Endothelial cell of umbilical vein (primary cell): ENCODE data around the gene SCAF8. TPM values are rescaled to one million over a fixed set of nuclear protein-coding genes. Genes with fewer than 3 reads are reported as not detected.

Experiments
- BruUV-seq: library from RNA; stranded (reverse); fragments of 400-500 nt; replicated peaks from 2 replicates; lab custom pipeline; 2021; lab: Mats Ljungman, UMichigan
- CTCF ChIA-PET: fragments of 300-600, 350-600 bp; sonication (Branson Sonifier 250); formaldehyde crosslinking; loops from one replicate; lab custom pipeline; 2021; ENCODE audit warnings: antibody characterized with exemption, inconsistent platforms; lab: Charles Lee
- POLR2A ChIA-PET: fragments of 300-600, 350-600 bp; sonication (Branson Sonifier 250); formaldehyde crosslinking; loops from one replicate; lab custom pipeline; 2021; ENCODE audit warnings: antibody characterized with exemption, inconsistent platforms; lab: Charles Lee
- DNase-seq: peaks from one replicate; pipeline ENCODE4 v3.0.0-alpha.2; 2011; ENCODE audit warnings: low read depth, low spot score
- FAIRE-seq: peaks from 2 replicates; lab custom pipeline; 2011; peaks lifted over from hg19 to GRCh38; lab: Jason Lieb, UNC
- H2AFZ ChIP-seq: 2 replicates; pipeline ENCODE4 v1.6.0; 2012; ENCODE audit warnings: low read depth, low read length, control low read depth, inconsistent platforms
- H3K27ac ChIP-seq: 2 replicates; pipeline ENCODE4 v1.5.1; 2011; ENCODE audit warnings: low read depth, mild to moderate bottlenecking, control low read depth, low read length, moderate library complexity; ENCODE audit not compliant: insufficient read depth
- H3K27me3 ChIP-seq, 2 experiments: 2 replicates each; pipeline versions ENCODE4 v1.6.0 to v1.6.1; 2011; ENCODE audit warnings: low read length in 2 of 2, mixed read lengths in 1 of 2; ENCODE audit not compliant: control insufficient read depth in 2 of 2, insufficient read depth in 2 of 2
- H3K36me3 ChIP-seq, 2 experiments: 2 replicates in 1 of 2; 3 replicates in 1 of 2; pipeline ENCODE4 v1.5.1; 2011; ENCODE audit warnings: low read length in 2 of 2, mild to moderate bottlenecking in 1 of 2, moderate library complexity in 1 of 2; ENCODE audit not compliant: control insufficient read depth in 2 of 2, insufficient read depth in 2 of 2; ENCODE audit errors: extremely low read depth in 1 of 2
- H3K4me1 ChIP-seq: 3 replicates; pipeline ENCODE4 v1.5.1; 2011; ENCODE audit warnings: mild to moderate bottlenecking, low read length; ENCODE audit not compliant: control insufficient read depth, insufficient read depth; ENCODE audit errors: extremely low read depth
- H3K4me2 ChIP-seq: 2 replicates; pipeline ENCODE4 v1.6.1; 2011; ENCODE audit warnings: low read length, control low read depth, mixed read lengths; ENCODE audit not compliant: insufficient read depth
- H3K4me3 ChIP-seq, 3 experiments: fragments of 200-600 bp in 1 of 3; sonication (generic), shearing (Covaris generic) in 1 of 3; replicated peaks in 1 of 3; 2 replicates each; pipeline ENCODE4 v1.5.1; 2011 to 2016; ENCODE audit warnings: control low read depth in 3 of 3, low read length in 3 of 3, mild to moderate bottlenecking in 2 of 3, inconsistent platforms in 1 of 3, low read depth in 1 of 3, moderate library complexity in 1 of 3; ENCODE audit not compliant: insufficient read depth in 1 of 3
- H3K79me2 ChIP-seq: 2 replicates; pipeline ENCODE4 v1.6.0; 2012; ENCODE audit warnings: low read length, inconsistent platforms; ENCODE audit not compliant: control insufficient read depth, insufficient read depth
- H3K9ac ChIP-seq: replicated peaks from 2 replicates; pipeline ENCODE3; 2011; ENCODE audit warnings: low read length, control low read depth; ENCODE audit not compliant: insufficient read depth; ENCODE audit errors: extremely low read depth
- H3K9me1 ChIP-seq: replicated peaks from 3 replicates; pipeline ENCODE4 v1.6.0; 2011; ENCODE audit warnings: mild to moderate bottlenecking, low read length; ENCODE audit not compliant: control insufficient read depth, insufficient read depth; ENCODE audit errors: extremely low read depth
- H3K9me3 ChIP-seq: replicated peaks from 2 replicates; pipeline ENCODE4 v1.5.1; 2012; ENCODE audit warnings: low read length, inconsistent platforms; ENCODE audit not compliant: control insufficient read depth, insufficient read depth
- H4K20me1 ChIP-seq: replicated peaks from 2 replicates; pipeline ENCODE3; 2011; ENCODE audit warnings: mild to moderate bottlenecking, low read length; ENCODE audit not compliant: control insufficient read depth, insufficient read depth; ENCODE audit errors: extremely low read depth
- CTCF ChIP-seq, 2 donors: IDR thresholded peaks; 1 replicate in 1 of 2; 2 replicates in 1 of 2; pipeline ENCODE4 v1.5.1; 2011; ENCODE audit warnings: low read length in 2 of 2, mild to moderate bottlenecking in 2 of 2, moderate library complexity in 2 of 2, control low read depth in 1 of 2, inconsistent platforms in 1 of 2, low read depth in 1 of 2; ENCODE audit not compliant: insufficient read depth in 1 of 2; ENCODE audit errors: extremely low read depth in 1 of 2
- EZH2 ChIP-seq: IDR thresholded peaks from 2 replicates; pipeline ENCODE4 v1.6.1; 2012; ENCODE audit warnings: borderline replicate concordance, low read depth, mild to moderate bottlenecking, moderate library complexity, low read length, inconsistent platforms; ENCODE audit not compliant: severe bottlenecking
- FOS ChIP-seq: IDR thresholded peaks from 2 replicates; pipeline ENCODE4 v1.6.1; 2011; ENCODE audit warnings: mild to moderate bottlenecking, low read length, moderate library complexity, borderline replicate concordance; ENCODE audit not compliant: insufficient read depth
- GATA2 ChIP-seq: IDR thresholded peaks from 2 replicates; pipeline ENCODE4 v1.7.0; 2011; ENCODE audit warnings: low read depth, mild to moderate bottlenecking, moderate library complexity, mixed read lengths, low read length; ENCODE audit not compliant: insufficient read length, insufficient read depth
- JUN ChIP-seq: IDR thresholded peaks from 2 replicates; pipeline ENCODE4 v1.6.1; 2011; ENCODE audit warnings: borderline replicate concordance, low read depth; ENCODE audit not compliant: insufficient read length, insufficient read depth
- MAX ChIP-seq: IDR thresholded peaks from 2 replicates; pipeline ENCODE4 v1.6.1; 2011; ENCODE audit not compliant: insufficient read depth, insufficient read length
- MYC ChIP-seq: IDR thresholded peaks from one replicate; pipeline ENCODE4 v1.6.1; 2011; ENCODE audit warnings: mild to moderate bottlenecking, low read depth, low read length
- POLR2A ChIP-seq: IDR thresholded peaks from 2 replicates; pipeline ENCODE4 v1.6.1; 2012; ENCODE audit warnings: low read depth, mild to moderate bottlenecking, control low read depth, low read length
- POLR2AphosphoS5 ChIP-seq: IDR thresholded peaks from 2 replicates; pipeline ENCODE4 v1.6.1; 2012; ENCODE audit warnings: low read depth, mild to moderate bottlenecking, control low read depth, low read length, moderate library complexity; ENCODE audit not compliant: insufficient read depth
- dilution Hi-C: fragments of 300-500 bp; cut with MboI; formaldehyde crosslinking; loops from one replicate; pipeline ENCODE4 v1.15.0; 2019; ENCODE audit warnings: low sequenced_read_pairs; ENCODE audit not compliant: extremely low pct_ligation_motif_present
- intact Hi-C: fragments of 100-400 bp; cut with micrococcal nuclease; formaldehyde crosslinking; loops from one replicate; pipeline ENCODE4 v1.10.0; 2022
- polyA plus RNA-seq, 4 experiments: library from polyadenylated mRNA; depleted of rRNA in 3 of 4; stranded (reverse) in 3 of 4; unstranded in 1 of 4; fragments of >200 nt; gene quantifications; 2 replicates each; pipeline versions ENCODE4 v1.2.1 to v1.2.3, GENCODE V29; 2011 to 2012; ENCODE audit warnings: missing spikeins in 1 of 4
- total RNA-seq: library from RNA; stranded (reverse); gene quantifications from 2 replicates; pipeline ENCODE4 v1.2.3, GENCODE V29; 2021

Gene SCAF8
- total and polyA plus RNA-seq, 2 donors (not counting 3 experiments of a cell fraction or from before 2014, with no cell fraction given) = 11.7 to 37.8 TPM

GRCh38 chr6:154726887-154727286, 6.3 kb upstream of the SCAF8 start:
- no peaks in the 10 kb centered on the region for H3K9me3 ChIP-seq
- H4K20me1 ChIP-seq = no peaks in the 10 kb centered on the region
- DNase-seq (no peak), FAIRE-seq (no peak)
- intact Hi-C loops (no loop called here), dilution Hi-C loops (no loop called here)
- CTCF ChIA-PET = no interaction called here
- no peak overlapping the region for H3K9ac ChIP-seq
- H3K4me3 ChIP-seq = no peak overlapping the region
- POLR2A ChIA-PET = no interaction called here
- no peak overlapping the region for H3K27ac ChIP-seq
- no TSS peak for BruUV-seq
- H3K4me1 ChIP-seq = peaks cover under 1% of the 10 kb centered on the region
- H3K4me2 ChIP-seq = no peak overlapping the region
- no peaks in the 10 kb centered on the region for H3K27me3 ChIP-seq
- no peaks in the 10 kb centered on the region for H3K36me3 ChIP-seq
- no peak overlapping the region for H2AFZ ChIP-seq
- no peaks in the 10 kb centered on the region for H3K79me2 ChIP-seq
- H3K9me1 ChIP-seq = no peaks in the 10 kb centered on the region
- no peak for TF ChIP-seq JUN
- no peak for TF ChIP-seq MAX
- no peak for TF ChIP-seq POLR2AphosphoS5
- TF ChIP-seq POLR2A = no peak

DNA sequence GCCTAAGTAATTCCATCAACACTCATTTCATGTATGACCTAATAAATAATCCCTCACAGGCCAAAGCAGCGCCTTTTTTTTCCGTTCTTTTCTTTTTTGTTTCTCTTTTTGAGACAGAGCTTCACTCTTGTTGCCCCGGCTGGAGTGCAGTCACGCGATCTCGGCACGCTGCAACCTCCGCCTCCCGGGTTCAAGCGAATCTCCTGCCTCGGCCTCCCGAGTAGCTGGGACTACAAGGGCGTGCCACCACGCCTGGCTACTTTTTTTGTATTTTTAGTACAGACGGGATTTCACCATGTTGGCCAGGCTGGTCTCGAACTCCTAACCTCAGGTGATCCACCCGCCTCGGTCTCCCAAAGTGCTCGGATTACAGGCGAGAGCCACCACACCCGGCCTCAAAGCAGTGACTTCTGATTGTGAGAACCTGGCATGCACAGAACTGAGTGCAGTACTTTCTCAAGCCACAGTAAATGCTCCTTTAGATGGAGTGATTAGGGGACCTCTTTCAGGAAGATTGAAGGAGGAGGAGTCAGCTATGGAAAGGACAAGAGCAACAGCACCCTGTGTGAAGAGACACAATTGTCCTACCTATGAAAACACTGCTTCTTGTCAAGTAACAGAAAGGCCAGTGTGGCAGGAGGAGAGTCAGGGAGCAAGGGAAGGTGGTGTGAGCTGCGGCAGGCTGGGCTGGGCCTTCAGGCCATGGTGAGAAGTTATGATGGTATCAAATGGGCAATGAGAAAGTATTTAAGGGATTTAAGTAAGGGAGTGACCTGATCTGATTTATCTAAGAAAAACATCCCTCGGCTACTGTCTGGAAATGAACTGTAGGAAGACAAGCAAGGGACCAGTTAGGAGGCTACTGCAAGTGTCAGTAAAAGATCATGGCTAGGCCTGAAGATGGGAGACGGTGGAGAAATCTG, 1.7 kb upstream of the SCAF8 start:
- FAIRE-seq = no peak
- Histone ChIP-seq H3K9me1 (no peaks in the 10 kb centered on the region), H3K4me2 (no peak overlapping the region), H4K20me1 (no peaks in the 10 kb centered on the region), H3K27ac (no peak overlapping the region), H3K36me3 (no peaks in the 10 kb centered on the region), H3K9ac (no peak overlapping the region), H3K27me3 (no peaks in the 10 kb centered on the region), H3K79me2 (peaks cover 25% of the 10 kb centered on the region), H3K9me3 (no peaks in the 10 kb centered on the region), H3K4me3 (no peak overlapping the region), H3K4me1 (peaks cover 15% of the 10 kb centered on the region), H2AFZ (peak overlapping the region; percentile 84)
- intact Hi-C loops = loop anchor here (1.0 to 5.0 kb wide), 4 partner anchors 112 to 575 kb away; no protein-coding TSS in a partner anchor
- no peak for DNase-seq
- dilution Hi-C loops = no loop called here
- TF ChIP-seq POLR2AphosphoS5 (no peak), EZH2 (no peak), JUN (no peak), GATA2 (no peak), MYC (no peak), CTCF (IDR thresholded peaks at IDR 0.05; ENCODE audit: extremely low read depth in 1 of 2, insufficient read depth in 1 of 2, low read depth in 1 of 2, low read length in 2 of 2) (no peak), POLR2A (no peak), MAX (no peak), FOS (no peak)
- ChIA-PET POLR2A (no interaction called here), CTCF (interaction anchor here (1.2 to 2.8 kb wide), 3 partner anchors 47 to 74 kb away, joined by 3 to 22 read pairs (median 19); no protein-coding TSS in a partner anchor)
- no TSS peak for BruUV-seq
